B cell (primary cell): ENCODE measurements around the gene VIPAS39.

Experiments used
- CTCF ChIP-seq: fragments of 200-600 bp; IDR thresholded peaks from one replicate; pipeline ENCODE4 v1.8.0; 2022; ENCODE audit warnings: antibody characterized with exemption, mild to moderate bottlenecking
- EZH2 ChIP-seq: IDR thresholded peaks from 2 replicates; pipeline ENCODE4 v1.6.1; 2012; ENCODE audit warnings: borderline replicate concordance, low read depth, mild to moderate bottlenecking, moderate library complexity, low read length; ENCODE audit not compliant: insufficient read depth, poor library complexity, severe bottlenecking

- TF ChIP-seq CTCF = no peak
- no peak for TF ChIP-seq EZH2
These were observed 37.9 kb upstream of the VIPAS39 start for GRCh38 chr14:77495334-77495733.
